GM19452 (cell line): Measurements from ENCODE around the gene PRKCA.
"Not testable (repeated sequence)": the region's sequence is repeated elsewhere in the genome, so short reads cannot be mapped to it uniquely, and the experiment has no call there.

ENCODE experiments used
- ATAC-seq: cut with Tn5 transposase; IDR thresholded peaks from one replicate; pipeline ENCODE4 v1.9.1; 2021; ENCODE audit not compliant: unreplicated experiment

Gene PRKCA

GRCh38 chr17:66602659-66603384 lies 300.4 kb downstream of the PRKCA start:
- ATAC-seq, result no peak

DNA sequence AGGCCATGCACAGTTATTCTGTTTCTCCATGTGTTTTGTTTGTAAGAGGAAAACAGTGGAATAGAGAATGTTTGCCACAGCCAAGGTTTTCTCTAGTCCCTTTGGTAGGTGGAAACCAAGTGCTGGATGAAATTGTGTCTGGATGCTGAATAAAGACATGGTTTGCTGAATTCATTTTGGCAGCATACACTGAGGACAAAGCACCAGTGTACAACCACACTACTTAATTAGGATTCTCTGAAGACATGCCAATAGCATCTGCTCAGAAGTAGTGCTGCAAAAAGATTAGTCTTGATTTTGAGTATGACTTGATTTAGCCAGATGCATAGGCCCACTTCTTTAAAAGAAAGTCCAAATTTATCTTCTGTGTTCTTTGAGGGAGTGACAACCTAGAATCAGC lies 302.0 kb downstream of the PRKCA start:
- ATAC-seq, result no peak

DNA sequence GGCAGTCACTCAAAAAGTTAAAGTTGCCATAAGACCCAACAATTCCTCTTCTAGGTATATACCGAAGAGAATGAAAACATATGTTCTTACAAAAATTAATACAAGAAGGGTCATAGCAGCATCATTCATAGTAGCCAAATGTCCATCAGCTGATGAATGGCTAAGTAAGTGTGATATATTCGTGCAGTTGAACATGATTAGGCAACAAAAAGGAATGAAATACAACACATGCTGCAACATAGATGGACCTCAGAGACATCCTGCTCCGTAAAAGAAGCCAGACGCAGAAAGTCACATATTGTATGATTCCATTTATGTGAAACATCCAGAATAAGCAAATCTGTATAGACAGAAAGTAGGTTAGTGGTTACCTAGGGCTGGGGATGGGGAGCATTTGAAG lies 303.1 kb downstream of the PRKCA start:
- ATAC-seq, result no peak

DNA sequence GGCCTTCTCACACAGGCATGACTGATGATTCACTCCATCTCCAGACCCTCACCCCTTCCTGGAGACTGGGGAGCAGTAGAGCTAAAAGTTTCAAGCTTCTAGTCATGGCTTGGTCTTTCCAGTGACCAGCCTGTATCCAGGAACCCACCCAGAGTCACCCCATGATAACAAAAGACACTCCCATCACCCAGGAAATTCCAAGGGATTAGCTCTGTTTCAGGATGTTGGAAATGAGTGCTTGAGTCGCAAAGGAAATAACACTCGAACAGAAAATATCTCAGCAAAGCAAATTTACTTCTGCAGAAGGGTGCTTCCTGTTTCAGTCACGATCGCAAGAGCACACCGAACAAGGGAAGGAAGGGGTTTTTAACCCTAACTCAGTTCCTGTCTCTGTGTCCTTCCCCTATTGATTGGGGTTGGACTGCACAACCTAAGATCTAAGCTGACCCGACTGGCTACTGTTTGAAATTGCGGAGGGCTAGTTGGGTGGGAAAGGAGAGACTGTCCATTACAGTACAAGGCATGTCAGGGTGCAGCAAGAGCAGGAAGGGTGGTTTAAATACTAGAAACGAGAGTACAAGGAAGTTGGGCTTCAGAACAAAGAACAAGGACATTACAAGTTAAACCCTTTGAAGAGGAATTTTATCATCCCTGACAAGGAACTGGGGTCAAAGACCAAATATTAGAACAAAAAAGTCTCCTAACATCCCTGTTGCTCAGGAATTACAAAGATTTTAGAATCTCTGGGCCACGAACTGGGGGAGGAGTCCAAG lies 308.1 kb downstream of the PRKCA start:
- no peak for ATAC-seq

GRCh38 chr17:66611397-66611796 lies 309.0 kb downstream of the PRKCA start:
- ATAC-seq, result no peak

DNA sequence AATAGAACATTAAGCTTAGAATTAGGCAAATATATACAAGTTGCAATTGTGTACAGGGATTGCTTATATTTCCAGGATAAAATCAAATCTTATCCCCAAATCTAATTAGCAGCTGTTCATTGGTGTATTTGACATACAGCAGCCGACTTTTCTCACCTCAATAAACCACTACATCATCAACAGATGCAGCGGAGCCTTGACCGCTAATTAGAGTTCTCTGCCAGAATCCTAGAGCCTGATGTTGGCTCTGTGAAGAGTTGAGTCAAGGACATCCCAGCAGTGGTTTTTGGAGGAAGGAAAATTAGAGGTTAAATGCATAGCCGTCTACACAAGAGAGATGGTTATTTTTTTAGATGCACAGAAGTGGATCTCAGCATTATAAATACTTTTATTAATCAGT lies 310.6 kb downstream of the PRKCA start:
- no peak for ATAC-seq

- no peak for ATAC-seq
Observed at GRCh38 chr17:66614469-66614868, 312.1 kb downstream of the PRKCA start.

GRCh38 chr17:66619206-66619605 lies 316.8 kb downstream of the PRKCA start:
- ATAC-seq, result no peak

DNA sequence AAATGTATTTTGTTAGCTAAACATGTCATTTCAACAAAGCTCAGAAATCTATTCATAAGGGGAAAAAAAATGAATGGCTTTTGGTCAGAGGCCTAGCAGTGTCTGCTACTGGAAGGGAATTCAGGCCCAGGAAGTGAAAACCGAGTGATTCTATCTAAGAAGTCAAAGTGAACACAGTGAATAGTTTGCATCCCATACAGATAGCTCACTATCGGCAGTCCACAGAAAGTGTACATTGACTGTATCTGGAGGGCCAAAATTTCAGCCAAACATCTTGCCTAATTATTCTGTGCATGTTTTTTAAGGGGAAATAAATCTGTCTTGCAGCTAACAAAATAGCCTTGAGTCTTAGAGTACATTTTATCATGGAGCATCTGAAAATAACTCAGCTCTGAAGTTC lies 318.1 kb downstream of the PRKCA start:
- ATAC-seq, result no peak

DNA sequence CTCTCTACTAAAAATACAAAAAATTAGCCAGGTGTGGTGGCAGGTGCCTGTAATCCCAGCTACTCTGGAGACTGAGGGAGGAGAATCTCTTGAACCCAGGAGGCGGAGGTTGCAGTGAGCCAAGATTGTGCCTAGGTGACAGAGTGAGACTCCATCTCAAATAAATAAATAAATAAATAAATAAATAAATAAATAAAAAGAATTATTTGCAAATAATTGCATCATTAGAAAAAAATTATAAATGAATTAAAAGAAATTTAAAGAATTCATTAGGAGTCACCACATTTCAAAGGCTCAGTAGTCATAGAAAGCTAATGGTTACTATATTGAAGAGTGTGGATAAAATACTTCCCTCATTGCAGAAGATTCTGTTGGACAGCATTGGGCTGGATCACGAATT lies 322.2 kb downstream of the PRKCA start:
- ATAC-seq, result not testable (repeated sequence)

GRCh38 chr17:66625311-66625767 lies 322.9 kb downstream of the PRKCA start:
- ATAC-seq, result no peak

GRCh38 chr17:66627985-66628384 lies 325.6 kb downstream of the PRKCA start:
- ATAC-seq, result no peak

GRCh38 chr17:66629762-66630161 lies 327.3 kb downstream of the PRKCA start:
- ATAC-seq, result no peak

DNA sequence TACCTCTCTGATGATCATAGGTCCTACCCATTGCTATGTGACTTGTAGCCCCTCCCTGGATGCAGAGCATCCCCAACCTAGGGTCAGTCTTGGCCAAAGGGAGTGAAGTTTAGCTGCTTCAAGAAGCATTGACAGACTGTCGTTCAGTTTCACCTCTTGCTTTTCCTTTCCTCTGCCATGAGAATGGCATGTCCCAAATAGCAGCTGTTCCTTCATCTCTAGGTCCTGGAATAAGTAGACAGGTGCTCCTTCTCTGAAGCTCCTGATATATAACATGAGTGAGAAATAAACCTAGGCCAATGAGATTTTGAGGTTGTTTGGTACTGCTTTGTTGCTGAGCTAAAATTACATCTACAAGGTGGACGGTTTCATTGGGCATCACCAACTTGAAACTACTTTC lies 328.0 kb downstream of the PRKCA start:
- ATAC-seq, result no peak

DNA sequence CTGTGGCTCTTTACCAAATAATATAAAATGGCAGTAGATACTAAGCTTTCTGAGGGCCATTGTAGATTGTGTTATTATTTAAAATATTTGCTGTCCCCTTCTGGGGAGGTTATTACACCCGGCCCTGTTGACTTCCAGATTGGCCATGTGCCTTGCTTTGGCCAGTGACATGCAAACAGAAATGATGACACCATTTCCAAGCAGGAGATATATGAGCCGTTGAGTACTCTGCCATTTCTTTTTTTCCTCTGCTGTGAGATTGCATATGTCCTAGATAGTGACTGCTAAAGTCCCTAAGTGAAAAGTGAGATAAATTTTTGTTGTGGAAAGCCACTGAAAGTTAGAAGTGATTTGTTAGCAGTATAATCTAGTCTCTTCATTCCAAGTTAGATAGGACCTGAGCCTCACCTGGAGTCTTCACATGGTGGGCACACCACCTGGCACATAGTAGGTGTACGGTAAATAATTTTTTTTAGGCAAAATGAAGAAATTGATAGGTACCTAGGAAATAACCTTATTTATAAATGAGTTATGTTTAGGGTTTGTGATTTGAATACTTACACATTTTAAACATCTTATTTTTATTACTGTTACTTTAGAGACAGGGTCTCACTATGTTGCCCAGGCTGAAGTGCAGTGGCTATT lies 328.5 kb downstream of the PRKCA start:
- ATAC-seq, result no peak

- no peak for ATAC-seq
Observed at GRCh38 chr17:66632731-66633130, 330.3 kb downstream of the PRKCA start.

DNA sequence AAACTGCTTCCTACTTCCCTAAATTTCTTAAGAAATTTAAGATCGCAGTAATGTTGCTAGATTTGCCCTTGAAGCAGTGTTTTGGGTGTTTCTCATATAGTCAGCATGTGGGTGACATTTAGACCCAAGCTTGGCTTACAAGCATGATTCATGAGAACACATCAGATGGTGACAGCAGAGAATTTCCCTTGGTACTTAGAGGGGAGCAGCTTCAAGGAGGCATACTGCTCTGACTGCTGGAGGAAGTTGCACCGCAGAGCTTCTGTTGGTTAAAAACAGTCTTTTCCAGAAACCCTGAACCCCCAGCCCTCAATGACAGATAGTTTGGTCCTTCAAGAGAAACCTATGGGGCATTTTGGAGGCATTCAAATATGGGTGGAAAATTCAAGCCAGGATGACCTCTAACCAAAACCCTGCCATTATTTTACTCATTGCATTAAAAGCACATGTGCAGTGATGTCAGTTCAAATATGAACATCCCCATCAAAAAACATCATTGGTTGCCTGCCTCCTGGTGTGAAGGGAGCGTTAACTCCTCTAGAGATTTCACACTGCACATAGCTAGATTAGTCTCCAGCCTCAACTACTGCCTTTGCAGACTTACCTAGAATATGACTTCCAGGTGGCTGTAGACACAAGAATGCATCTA lies 331.0 kb downstream of the PRKCA start:
- no peak for ATAC-seq

- ATAC-seq, result no peak
Observed at GRCh38 chr17:66634193-66634592, 331.8 kb downstream of the PRKCA start.

DNA sequence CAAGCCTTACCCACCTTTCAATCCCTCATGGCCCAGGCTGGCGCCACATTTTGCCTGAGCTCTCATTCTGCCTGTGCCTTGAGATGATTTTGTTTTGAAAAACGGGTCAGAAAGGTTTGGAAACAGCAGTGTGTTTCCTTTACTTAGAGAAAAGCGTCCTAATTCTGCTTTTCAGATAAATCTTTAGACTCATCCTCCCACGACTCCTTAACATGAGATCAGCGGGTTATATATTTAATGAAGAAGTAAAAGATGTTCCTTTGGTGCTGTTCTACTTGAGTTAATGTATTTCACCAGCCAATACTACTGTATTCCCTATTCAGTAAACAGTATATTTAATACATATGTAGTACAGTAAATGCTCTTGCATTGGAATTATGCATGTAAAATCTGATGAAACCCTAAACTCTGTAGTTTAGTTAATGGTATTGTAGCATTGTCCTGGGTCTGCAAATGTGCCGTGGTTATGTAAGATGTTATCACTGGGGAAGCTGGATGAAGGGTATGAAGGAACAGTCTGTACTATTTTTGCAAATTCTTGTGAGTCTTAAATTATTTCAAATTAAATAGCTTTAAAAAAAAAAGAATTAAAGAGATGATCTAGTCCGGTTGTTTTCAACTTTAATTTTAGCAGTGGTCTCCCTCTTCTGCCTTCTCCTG lies 333.1 kb downstream of the PRKCA start:
- ATAC-seq, result no peak

GRCh38 chr17:66636111-66636510 lies 333.7 kb downstream of the PRKCA start:
- no peak for ATAC-seq

- ATAC-seq, result no peak
Observed at GRCh38 chr17:66637491-66637890, 335.1 kb downstream of the PRKCA start.
